H1 (cell line): ENCODE results near the gene GRM5. TPM values are rescaled to one million over a fixed set of nuclear protein-coding genes. Genes with fewer than 3 reads are reported as not detected.

ENCODE experiments used
- CTCF ChIA-PET: fragments of 300-600 bp; sonication (Branson Sonifier 250); formaldehyde crosslinking; loops from one replicate; lab custom pipeline; 2021; ENCODE audit not compliant: partially characterized antibody; lab: Charles Lee
- POLR2A ChIA-PET: fragments of 300-600 bp; sonication (Branson Sonifier 250); formaldehyde crosslinking; loops from one replicate; lab custom pipeline; 2021; ENCODE audit warnings: inconsistent platforms; ENCODE audit not compliant: partially characterized antibody; lab: Charles Lee
- DNase-seq, 2 experiments: peaks; one replicate each; pipeline versions ENCODE4 v3.0.0 to v3.0.0-alpha.2; 2010 to 2022; ENCODE audit warnings: low spot score in 2 of 2, low read depth in 1 of 2, mixed read lengths in 1 of 2
- FAIRE-seq: peaks from 2 replicates; lab custom pipeline; 2011; peaks lifted over from hg19 to GRCh38; lab: Jason Lieb, UNC
- H2AFZ ChIP-seq: 2 replicates; pipeline ENCODE4 v1.8.1; 2012; ENCODE audit warnings: low read length, inconsistent platforms
- H2AK5ac ChIP-seq: 2 replicates; pipeline ENCODE4 v1.6.1; 2013; ENCODE audit warnings: low read depth, low read length
- H2BK120ac ChIP-seq: replicated peaks from 2 replicates; pipeline ENCODE3; 2013; ENCODE audit warnings: low read depth, low read length, inconsistent platforms
- H2BK12ac ChIP-seq: 2 replicates; pipeline ENCODE4 v1.6.1; 2013; ENCODE audit warnings: low read depth, low read length
- H2BK15ac ChIP-seq: 2 replicates; pipeline ENCODE4 v1.6.1; 2013; ENCODE audit warnings: low read length
- H2BK20ac ChIP-seq: 2 replicates; pipeline ENCODE4 v1.6.1; 2013; ENCODE audit warnings: low read length
- H2BK5ac ChIP-seq: 2 replicates; pipeline ENCODE4 v1.6.1; 2013; ENCODE audit warnings: low read depth, low read length
- H3K14ac ChIP-seq: 2 replicates; pipeline ENCODE4 v1.6.1; 2013; ENCODE audit warnings: inconsistent platforms; ENCODE audit not compliant: insufficient read length
- H3K18ac ChIP-seq: 2 replicates; pipeline ENCODE4 v1.6.1; 2013; ENCODE audit warnings: low read length; ENCODE audit errors: extremely low read depth
- H3K23ac ChIP-seq: 2 replicates; pipeline ENCODE4 v1.6.1; 2013; ENCODE audit warnings: inconsistent platforms; ENCODE audit not compliant: insufficient read length
- H3K23me2 ChIP-seq: 2 replicates; pipeline ENCODE4 v1.6.1; 2013; ENCODE audit warnings: low read depth, low read length
- H3K27ac ChIP-seq: 2 replicates; pipeline ENCODE4 v1.6.1; 2011; ENCODE audit warnings: low read depth, low read length, inconsistent platforms
- H3K27me3 ChIP-seq, 4 experiments: replicated peaks in 1 of 4; 1 replicate in 1 of 4; 2 replicates in 3 of 4; pipeline versions ENCODE4 v1.6.1 to v1.8.1; 2011 to 2013; ENCODE audit warnings: low read length in 3 of 4, mild to moderate bottlenecking in 3 of 4, inconsistent platforms in 2 of 4, mixed read lengths in 2 of 4, moderate library complexity in 1 of 4; ENCODE audit not compliant: control insufficient read depth in 3 of 4, insufficient read depth in 3 of 4; ENCODE audit errors: extremely low read depth in 1 of 4
- H3K36me3 ChIP-seq, 4 experiments: 2 replicates each; pipeline versions ENCODE4 v1.6.1 to v1.8.1; 2011 to 2013; ENCODE audit warnings: mild to moderate bottlenecking in 4 of 4, low read length in 3 of 4, moderate library complexity in 2 of 4, control low read depth in 1 of 4, inconsistent platforms in 1 of 4; ENCODE audit not compliant: insufficient read depth in 4 of 4, control insufficient read depth in 2 of 4
- H3K4ac ChIP-seq: replicated peaks from 2 replicates; pipeline ENCODE3; 2013; ENCODE audit warnings: low read length, low read depth, mixed read lengths, inconsistent platforms; ENCODE audit not compliant: insufficient read length
- H3K4me1 ChIP-seq, 4 experiments: replicated peaks in 1 of 4; 1 replicate in 1 of 4; 2 replicates in 3 of 4; pipeline versions ENCODE4 v1.6.1 to v1.8.1; 2011 to 2013; ENCODE audit warnings: low read length in 3 of 4, inconsistent platforms in 2 of 4, mixed read lengths in 1 of 4; ENCODE audit not compliant: insufficient read depth in 4 of 4, control insufficient read depth in 3 of 4
- H3K4me2 ChIP-seq, 2 experiments: 2 replicates each; pipeline versions ENCODE4 v1.6.1 to v1.8.1; 2011 to 2013; ENCODE audit warnings: low read depth in 2 of 2, low read length in 2 of 2, control low read depth in 1 of 2, inconsistent platforms in 1 of 2, mild to moderate bottlenecking in 1 of 2; ENCODE audit not compliant: insufficient read depth in 1 of 2
- H3K4me3 ChIP-seq, 4 experiments: fragments of 200-600, 300-600 bp in 1 of 4; sonication (generic), shearing (Covaris generic), sonication (Bioruptor Twin) in 1 of 4; 2 replicates each; pipeline versions ENCODE4 v1.5.1 to v1.8.1; 2011 to 2016; ENCODE audit warnings: low read length in 4 of 4, low read depth in 3 of 4, control low read depth in 2 of 4, inconsistent platforms in 2 of 4, mild to moderate bottlenecking in 2 of 4, mixed read lengths in 1 of 4, moderate library complexity in 1 of 4; ENCODE audit not compliant: insufficient read depth in 2 of 4; ENCODE audit errors: extremely low read depth in 1 of 4
- H3K56ac ChIP-seq: replicated peaks from 2 replicates; pipeline ENCODE3; 2013; ENCODE audit warnings: low read depth, mild to moderate bottlenecking, mixed read lengths, low read length, inconsistent platforms; ENCODE audit not compliant: insufficient read length
- H3K79me1 ChIP-seq: 2 replicates; pipeline ENCODE4 v1.6.1; 2013; ENCODE audit warnings: low read depth, low read length, control low read depth
- H3K79me2 ChIP-seq, 2 experiments: 2 replicates each; pipeline versions ENCODE4 v1.6.1 to v1.8.1; 2012 to 2013; ENCODE audit warnings: low read length in 2 of 2, mild to moderate bottlenecking in 2 of 2, inconsistent platforms in 1 of 2; ENCODE audit not compliant: insufficient read depth in 2 of 2, control insufficient read depth in 1 of 2
- H3K9ac ChIP-seq, 4 experiments: replicated peaks in 1 of 4; 1 replicate in 1 of 4; 2 replicates in 3 of 4; pipeline versions ENCODE4 v1.6.1 to v1.8.1; 2011 to 2013; ENCODE audit warnings: low read depth in 3 of 4, low read length in 3 of 4, control low read depth in 2 of 4, mild to moderate bottlenecking in 2 of 4, moderate library complexity in 2 of 4, inconsistent platforms in 1 of 4; ENCODE audit errors: extremely low read depth in 1 of 4
- H3K9me3 ChIP-seq, 2 experiments: 2 replicates each; pipeline versions ENCODE4 v1.6.1 to v1.8.1; 2012 to 2013; ENCODE audit warnings: mild to moderate bottlenecking in 2 of 2, moderate library complexity in 2 of 2, control low read depth in 1 of 2, inconsistent platforms in 1 of 2, low read depth in 1 of 2, low read length in 1 of 2, mixed read lengths in 1 of 2; ENCODE audit not compliant: insufficient read depth in 2 of 2
- H4K20me1 ChIP-seq, 2 experiments: replicated peaks in 1 of 2; 2 replicates each; pipeline versions ENCODE3 to v1.8.1; 2011 to 2013; ENCODE audit warnings: inconsistent platforms in 2 of 2, low read length in 2 of 2, mild to moderate bottlenecking in 1 of 2; ENCODE audit not compliant: insufficient read depth in 2 of 2, control insufficient read depth in 1 of 2
- H4K5ac ChIP-seq: 2 replicates; pipeline ENCODE4 v1.6.1; 2013; ENCODE audit warnings: low read length, low read depth, mixed read lengths, inconsistent platforms; ENCODE audit not compliant: insufficient read length
- H4K8ac ChIP-seq: 2 replicates; pipeline ENCODE4 v1.8.0; 2013; ENCODE audit warnings: mild to moderate bottlenecking, moderate library complexity, low read length, inconsistent platforms; ENCODE audit not compliant: insufficient read depth; ENCODE audit errors: extremely low read depth
- H4K91ac ChIP-seq: replicated peaks from 2 replicates; pipeline ENCODE3; 2013; ENCODE audit warnings: low read length, mixed read lengths, inconsistent platforms; ENCODE audit not compliant: insufficient read length
- BCL11A ChIP-seq, 2 experiments: IDR thresholded peaks; one replicate each; pipeline ENCODE4 v1.6.1; 2011; ENCODE audit warnings: low read depth in 2 of 2, low read length in 2 of 2, mild to moderate bottlenecking in 2 of 2
- HDAC2 ChIP-seq, 2 experiments: fragments of 300-600 bp in 1 of 2; sonication (generic) in 1 of 2; IDR thresholded peaks; 2 replicates each; pipeline ENCODE4 v1.6.1; 2011 to 2012; ENCODE audit warnings: low read depth in 2 of 2, low read length in 2 of 2, mild to moderate bottlenecking in 2 of 2, moderate library complexity in 2 of 2, borderline replicate concordance in 1 of 2, inconsistent platforms in 1 of 2
- RAD21 ChIP-seq, 2 experiments: IDR thresholded peaks in 1 of 2; conservative IDR thresholded peaks in 1 of 2; 2 replicates each; pipeline ENCODE4 v1.6.1; 2011; ENCODE audit warnings: low read depth in 2 of 2, low read length in 2 of 2, improper control_type of control experiment in 1 of 2, inconsistent platforms in 1 of 2, mild to moderate bottlenecking in 1 of 2, moderate library complexity in 1 of 2
- RFX5 ChIP-seq: IDR thresholded peaks from 2 replicates; pipeline ENCODE4 v1.6.1; 2011; ENCODE audit warnings: low read depth, low read length, improper control_type of control experiment, borderline replicate concordance
- SAP30 ChIP-seq: fragments of 300-600 bp; sonication (generic); IDR thresholded peaks from 2 replicates; pipeline ENCODE4 v1.7.1; 2012; ENCODE audit warnings: low read length, moderate library complexity, mild to moderate bottlenecking, inconsistent platforms; ENCODE audit not compliant: insufficient read depth, insufficient replicate concordance
- SP2 ChIP-seq: IDR thresholded peaks from 2 replicates; pipeline ENCODE4 v1.6.1; 2012; ENCODE audit warnings: mild to moderate bottlenecking, low read length, inconsistent platforms
- WGBS, 2 experiments: shearing (Covaris generic) in 1 of 2; methylation state at CpG; one replicate each; pipeline versions ENCODE4 v1.1.6 to v1.1.7; 2013 to 2015; ENCODE audit warnings: low lambda C conversion rate in 2 of 2, mixed read lengths in 2 of 2, inconsistent platforms in 1 of 2, low coverage in 1 of 2, missing lambda C conversion rate in 1 of 2; ENCODE audit not compliant: insufficient replicate concordance in 2 of 2, insufficient coverage in 1 of 2, insufficient read length in 1 of 2; ENCODE audit errors: extremely low coverage in 1 of 2, missing lambda C conversion rate in 1 of 2; 5-methylcytosine and 5-hydroxymethylcytosine counted together
- polyA plus RNA-seq, 7 experiments: library from polyadenylated mRNA; depleted of rRNA in 3 of 7; stranded (reverse) in 5 of 7; unstranded in 2 of 7; fragments of >200 nt in 5 of 7; fragments of 200-250 nt in 2 of 7; gene quantifications; 1 replicate in 5 of 7; 2 replicates in 1 of 7; 4 replicates in 1 of 7; pipeline versions ENCODE4 v1.2.1 to v1.2.3, GENCODE V29; 2011 to 2013; ENCODE audit warnings: missing spikeins in 2 of 7, mixed read lengths in 2 of 7
- total RNA-seq: library from RNA; stranded (reverse); fragmentation: NEBNext Ultra II Directional; extraction: Animal tissue kit (Norgen Biotek cat#: 25700); gene quantifications from 2 replicates; pipeline ENCODE4 v1.2.1, GENCODE V29; 2021

Gene GRM5
- total and polyA plus RNA-seq, 2 of the 8 experiments (the other 6 are each of a cell fraction or from before 2014, with no cell fraction given), result 0.15 to 0.43 TPM

DNA sequence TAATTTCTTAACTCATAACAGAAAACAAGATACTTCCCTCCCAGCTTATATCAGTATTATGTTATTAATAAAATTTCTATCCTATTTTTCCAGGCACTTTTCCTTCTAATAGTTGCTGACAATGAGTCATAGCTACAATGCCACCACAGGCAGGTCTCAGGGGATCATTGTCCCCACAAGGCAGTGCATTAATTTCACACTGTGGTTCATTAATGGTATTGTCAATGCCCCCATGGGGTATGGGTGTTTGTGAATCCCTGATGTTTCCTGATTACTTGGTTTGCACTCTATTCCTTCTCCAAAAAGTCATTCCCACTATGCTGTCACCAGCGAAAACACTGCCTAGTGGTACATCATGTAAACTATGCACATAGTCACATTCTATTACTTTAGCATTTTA is 382.8 kb downstream of the GRM5 start:
- no peaks in the 10 kb centered on the region for H4K20me1 ChIP-seq
- no peak overlapping the region for H3K23ac ChIP-seq
- no peak overlapping the region for H3K9ac ChIP-seq
- FAIRE-seq (no peak), DNase-seq (no peak)
- no peaks in the 10 kb centered on the region for H3K79me1 ChIP-seq
- no peak overlapping the region for H2AFZ ChIP-seq
- H3K4me1 ChIP-seq, result peaks cover 0 to 2% (median 0%) of the 10 kb centered on the region in 4 experiments; a peak in 1 of 7 replicates
- H4K8ac ChIP-seq, result no peak overlapping the region
- H3K23me2 ChIP-seq, result no peaks in the 10 kb centered on the region
- H3K4ac ChIP-seq, result no peak overlapping the region
- H2BK12ac ChIP-seq, result no peak overlapping the region
- H4K5ac ChIP-seq, result no peak overlapping the region
- ChIA-PET POLR2A (interaction anchor here (1.1 kb wide), 1 partner anchor 9 kb away, joined by 3 read pairs; no protein-coding TSS in a partner anchor), CTCF (interaction anchor here (0.6 kb wide), 1 partner anchor 935 kb away, joined by 3 read pairs; no protein-coding TSS in a partner anchor)
- H2BK120ac ChIP-seq, result no peak overlapping the region
- peaks cover 0 to 6% of the 10 kb centered on the region in 2 experiments; a peak in 3 of 4 replicates for H3K9me3 ChIP-seq
- H2AK5ac ChIP-seq, result no peak overlapping the region
- H3K4me2 ChIP-seq, result 0 out of 4 replicates have a peak overlapping the region, but pooled peaks of 1 of the 2 experiments have one; percentile 24
- no peaks in the 10 kb centered on the region for H3K36me3 ChIP-seq
- no peak overlapping the region for H2BK15ac ChIP-seq
- 68% methylated on average over 1 of the region's 1 CpG; no CpG with 5 or more reads in 1 of the 2 experiments for whole genome bisulfite sequencing, 2 experiments
- H3K27me3 ChIP-seq, result peaks cover 0 to 1% (median 0%) of the 10 kb centered on the region in 4 experiments; a peak in 1 of 7 replicates
- H3K14ac ChIP-seq, result no peak overlapping the region
- no peak overlapping the region for H3K56ac ChIP-seq
- H2BK20ac ChIP-seq, result no peak overlapping the region
- H4K91ac ChIP-seq, result no peak overlapping the region
- H3K4me3 ChIP-seq, result no peak overlapping the region
- H3K27ac ChIP-seq, result no peak overlapping the region
- H3K79me2 ChIP-seq, result no peaks in the 10 kb centered on the region
- no peak overlapping the region for H2BK5ac ChIP-seq
- H3K18ac ChIP-seq, result no peak overlapping the region
- TF ChIP-seq SAP30, result no peak
- peak; percentile 24 to 78 for TF ChIP-seq BCL11A (IDR thresholded peaks at IDR 0.05; ENCODE audit: low read depth in 2 of 2, low read length in 2 of 2)
- TF ChIP-seq RAD21 (IDR thresholded peaks at IDR 0.05 in 1 of 2, conservative IDR thresholded peaks at IDR 0.05 in 1 of 2; ENCODE audit: low read depth in 2 of 2, low read length in 2 of 2), result no peak
- TF ChIP-seq SP2, result no peak
- no peak for TF ChIP-seq HDAC2 (IDR thresholded peaks at IDR 0.05; ENCODE audit: borderline replicate concordance in 1 of 2, low read depth in 2 of 2, low read length in 2 of 2)
- TF ChIP-seq RFX5, result no peak
